COLO829 (cell line): Measurements from ENCODE around the gene FOXI1.
A peak's percentile ranks its signal among the peaks of the same experiment; 100 is the strongest.
"Not testable (repeated sequence)": the region's sequence is repeated elsewhere in the genome, so short reads cannot be mapped to it uniquely, and the experiment has no call there.

Source experiments
- DNase-seq: peaks from one replicate; pipeline ENCODE4 v3.0.0; 2012; ENCODE audit warnings: low spot score

The FOXI1 gene

GRCh38 chr5:170092455-170093101 is 13.1 kb upstream of the FOXI1 start:
- no peak for DNase-seq

- not testable (repeated sequence) for DNase-seq
Measured at GRCh38 chr5:170094329-170094728, 11.4 kb upstream of the FOXI1 start.

- no peak for DNase-seq
Measured at GRCh38 chr5:170095646-170096045, 10.1 kb upstream of the FOXI1 start.

- DNase-seq, result no peak
Measured at GRCh38 chr5:170097934-170098333, 7.8 kb upstream of the FOXI1 start.

GRCh38 chr5:170100066-170100943 is 5.4 kb upstream of the FOXI1 start:
- DNase-seq, result peak; percentile 29

- no peak for DNase-seq
Measured at GRCh38 chr5:170103447-170103846, 2.2 kb upstream of the FOXI1 start.

- no peak for DNase-seq
Measured at GRCh38 chr5:170104299-170104698, 1.4 kb upstream of the FOXI1 start.

GRCh38 chr5:170104710-170105109 is 987 bp upstream of the FOXI1 start:
- DNase-seq, result no peak

GRCh38 chr5:170107674-170108073 is 2.0 kb downstream of the FOXI1 start:
- DNase-seq, result no peak

- DNase-seq, result no peak
Measured at GRCh38 chr5:170108266-170108785, 2.6 kb downstream of the FOXI1 start.

- no peak for DNase-seq
Measured at GRCh38 chr5:170109059-170110031, 3.6 kb downstream of the FOXI1 start.

- no peak for DNase-seq
Measured at GRCh38 chr5:170110403-170111087, 4.8 kb downstream of the FOXI1 start.

- DNase-seq, result no peak
Measured at GRCh38 chr5:170111088-170111785, 5.5 kb downstream of the FOXI1 start.

- no peak for DNase-seq
Measured at GRCh38 chr5:170112876-170113521, 7.3 kb downstream of the FOXI1 start.

GRCh38 chr5:170113522-170113900 is 7.8 kb downstream of the FOXI1 start:
- DNase-seq, result no peak

- no peak for DNase-seq
Measured at GRCh38 chr5:170114271-170114670, 8.6 kb downstream of the FOXI1 start.

GRCh38 chr5:170115925-170116324 is 10.2 kb downstream of the FOXI1 start:
- no peak for DNase-seq

- no peak for DNase-seq
Measured at GRCh38 chr5:170117736-170118135, 12.0 kb downstream of the FOXI1 start.

GRCh38 chr5:170120576-170120975 is 14.9 kb downstream of the FOXI1 start:
- DNase-seq, result no peak

- no peak for DNase-seq
Measured at GRCh38 chr5:170121321-170121720, 15.6 kb downstream of the FOXI1 start.
